ENCODE results near the gene DTNB. TPM values are rescaled to one million over a fixed set of nuclear protein-coding genes. Genes with fewer than 3 reads are reported as not detected.

The DTNB gene
- polyA plus RNA-seq, 1 donor from 2014 or later, result 22.5 TPM

DNA sequence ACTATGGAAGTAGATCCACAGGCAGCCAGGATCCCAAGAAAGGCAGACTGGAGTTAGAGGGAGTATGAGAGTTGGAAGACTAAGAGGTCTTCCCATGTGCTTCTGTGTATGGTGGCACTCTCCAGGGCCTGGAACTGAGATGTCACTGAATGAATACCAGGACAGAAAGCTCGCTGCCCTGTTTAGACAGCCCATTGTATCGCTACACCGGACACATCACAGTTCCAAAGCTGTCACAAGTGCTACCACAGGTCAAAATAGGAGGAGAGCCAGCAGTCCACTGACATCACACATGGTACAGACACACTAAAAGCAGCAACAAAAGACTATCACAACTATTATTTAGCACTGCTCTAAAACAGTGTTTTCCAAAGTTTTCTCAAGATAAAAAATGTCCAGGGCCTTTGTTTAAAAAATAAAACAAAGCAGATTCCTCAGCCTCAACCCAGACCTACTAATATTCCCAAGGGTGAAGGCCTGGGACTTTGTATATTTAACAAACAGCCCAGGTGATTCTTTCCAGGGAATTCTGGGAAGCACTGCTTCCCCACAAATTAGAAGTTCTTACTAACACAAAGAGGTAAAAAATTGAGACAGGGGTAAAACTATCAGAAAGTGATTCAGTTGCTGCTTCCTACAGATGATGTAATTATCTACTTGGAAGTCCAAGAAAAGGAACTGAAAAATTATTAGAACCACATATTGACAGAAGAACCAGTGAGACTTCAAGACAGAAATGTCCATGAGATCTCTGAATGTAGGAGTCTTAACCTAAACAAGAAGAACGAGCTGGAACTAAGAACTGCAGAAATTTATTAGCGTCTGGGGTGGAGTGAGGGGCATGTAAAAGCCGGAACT, 116.0 kb downstream of the DTNB start:
- no peak overlapping the region for H3K27ac ChIP-seq (ENCODE audit: low read length)
- H4K20me1 ChIP-seq (ENCODE audit: insufficient read depth), result no peaks in the 10 kb centered on the region
- H3K9me2 ChIP-seq (ENCODE audit: insufficient read depth, low read length), result no peaks in the 10 kb centered on the region
- no peak overlapping the region for H3K4me2 ChIP-seq (ENCODE audit: low read length)
- H3K4me3 ChIP-seq (ENCODE audit: low read length), result no peak overlapping the region
- no peak overlapping the region for H2AFZ ChIP-seq (ENCODE audit: low read depth, low read length)
- no peak for TF ChIP-seq REST (IDR thresholded peaks at IDR 0.05; ENCODE audit: borderline replicate concordance)
- no peak for TF ChIP-seq EP300 (conservative IDR thresholded peaks at IDR 0.05; ENCODE audit: poor library complexity, severe bottlenecking)
- no peak for TF ChIP-seq MXI1 (conservative IDR thresholded peaks at IDR 0.05; ENCODE audit: poor library complexity, severe bottlenecking)
- no peak for TF ChIP-seq POLR2AphosphoS5 (IDR thresholded peaks at IDR 0.05)
- TF ChIP-seq EZH2 (IDR thresholded peaks at IDR 0.05; ENCODE audit: borderline replicate concordance, insufficient read depth, low read length, poor library complexity, severe bottlenecking), result no peak
- TF ChIP-seq RAD21 (conservative IDR thresholded peaks at IDR 0.05), result no peak
- TF ChIP-seq TAF1 (IDR thresholded peaks at IDR 0.05; ENCODE audit: low read depth), result no peak
- no peak for TF ChIP-seq CTCF (IDR thresholded peaks at IDR 0.05; ENCODE audit: poor library complexity, severe bottlenecking)
- no peak for TF ChIP-seq SMC3 (conservative IDR thresholded peaks at IDR 0.05; ENCODE audit: poor library complexity)
- no peaks in the 10 kb centered on the region for H3K9me3 ChIP-seq (ENCODE audit: low read length)
- H3K27me3 ChIP-seq (ENCODE audit: insufficient read depth, low read depth, low read length), result no peaks in the 10 kb centered on the region
- H3F3A ChIP-seq (ENCODE audit: insufficient read depth, low read length, poor library complexity, severe bottlenecking), result no peaks in the 10 kb centered on the region
- no peak overlapping the region for H3K9ac ChIP-seq (ENCODE audit: low read length)
- no peaks in the 10 kb centered on the region for H3K79me2 ChIP-seq (replicated peaks; ENCODE audit: insufficient read depth, low read length)
- no peaks in the 10 kb centered on the region for H3K36me3 ChIP-seq (ENCODE audit: insufficient read depth, low read length)

- Histone ChIP-seq H3K9me2 (ENCODE audit: insufficient read depth, low read length) (no peaks in the 10 kb centered on the region), H3F3A (ENCODE audit: insufficient read depth, low read length, poor library complexity, severe bottlenecking) (no peaks in the 10 kb centered on the region), H3K27me3 (ENCODE audit: insufficient read depth, low read depth, low read length) (no peaks in the 10 kb centered on the region), H2AFZ (ENCODE audit: low read depth, low read length) (no peak overlapping the region), H3K4me3 (ENCODE audit: low read length) (no peak overlapping the region), H4K20me1 (ENCODE audit: insufficient read depth) (no peaks in the 10 kb centered on the region), H3K36me3 (ENCODE audit: insufficient read depth, low read length) (no peaks in the 10 kb centered on the region), H3K9me3 (ENCODE audit: low read length) (no peaks in the 10 kb centered on the region), H3K27ac (ENCODE audit: low read length) (no peak overlapping the region), H3K9ac (ENCODE audit: low read length) (no peak overlapping the region), H3K79me2 (replicated peaks; ENCODE audit: insufficient read depth, low read length) (no peaks in the 10 kb centered on the region), H3K4me2 (ENCODE audit: low read length) (no peak overlapping the region)
- TF ChIP-seq CTCF (IDR thresholded peaks at IDR 0.05; ENCODE audit: poor library complexity, severe bottlenecking) (no peak), EP300 (conservative IDR thresholded peaks at IDR 0.05; ENCODE audit: poor library complexity, severe bottlenecking) (no peak), MXI1 (conservative IDR thresholded peaks at IDR 0.05; ENCODE audit: poor library complexity, severe bottlenecking) (no peak), SMC3 (conservative IDR thresholded peaks at IDR 0.05; ENCODE audit: poor library complexity) (no peak), EZH2 (IDR thresholded peaks at IDR 0.05; ENCODE audit: borderline replicate concordance, insufficient read depth, low read length, poor library complexity, severe bottlenecking) (no peak), POLR2AphosphoS5 (IDR thresholded peaks at IDR 0.05) (no peak), RAD21 (conservative IDR thresholded peaks at IDR 0.05) (no peak)
Observed at GRCh38 chr2:25552318-25552717, 121.1 kb downstream of the DTNB start.
